K562 (cell line): ENCODE results near the gene KIAA1614. TPM values are rescaled to one million over a fixed set of nuclear protein-coding genes. Genes with fewer than 3 reads are reported as not detected.

Experiments used
- ATAC-seq: fragments of 200-7000 bp; cut with Tn5 transposase; 3 replicates; pipeline ENCODE4 v1.9.1; 2020; ENCODE audit warnings: moderate library complexity
- BruUV-seq: library from RNA; stranded (reverse); fragments of 400-500 nt; replicated peaks from 2 replicates; lab custom pipeline; 2021; lab: Mats Ljungman, UMichigan
- CTCF ChIA-PET: fragments of 300-600 bp; formaldehyde crosslinking; extraction: SDS; loops from one replicate; lab custom pipeline; 2021; ENCODE audit warnings: low intra/inter-chr PET ratio; lab: Yijun Ruan, JAX
- POLR2A ChIA-PET: fragments of 300-600, 350-650 bp; sonication (Branson Sonifier 250); formaldehyde crosslinking; extraction: SDS; loops from one replicate; lab custom pipeline; 2021; ENCODE audit warnings: antibody characterized with exemption, inconsistent platforms; lab: Yijun Ruan, JAX
- DNase-seq, 4 experiments: peaks; one replicate each; pipeline versions ENCODE4 v3.0.0 to v3.0.0-alpha.2; 2011 to 2018; ENCODE audit warnings: low spot score in 3 of 4, mixed read lengths in 3 of 4; ENCODE audit errors: extremely low read depth in 1 of 4
- FAIRE-seq: peaks from 2 replicates; lab custom pipeline; 2011; peaks lifted over from hg19 to GRCh38; lab: Jason Lieb, UNC
- H2AFZ ChIP-seq: 2 replicates; pipeline ENCODE4 v1.6.0; 2011; ENCODE audit warnings: low read depth, low read length, control low read depth, inconsistent platforms
- H3K27ac ChIP-seq: fragments of 200-600 bp; 3 replicates; pipeline ENCODE4 v1.8.0; 2011; ENCODE audit warnings: low read depth, mild to moderate bottlenecking, control low read depth, inconsistent platforms, low read length, moderate library complexity, mixed read lengths; ENCODE audit errors: extremely low read depth
- H3K27me3 ChIP-seq, 2 experiments: fragments of 300-600 bp in 1 of 2; 2 replicates in 1 of 2; 3 replicates in 1 of 2; pipeline versions ENCODE4 v1.6.0 to v1.8.0; 2011; ENCODE audit warnings: inconsistent platforms in 2 of 2, low read length in 2 of 2, mild to moderate bottlenecking in 1 of 2, mixed read lengths in 1 of 2, moderate library complexity in 1 of 2; ENCODE audit not compliant: control insufficient read depth in 2 of 2, insufficient read depth in 2 of 2
- H3K36me3 ChIP-seq: fragments of 300-600 bp; 3 replicates; pipeline ENCODE4 v1.8.0; 2011; ENCODE audit warnings: mild to moderate bottlenecking, low read length, inconsistent platforms; ENCODE audit not compliant: control insufficient read depth, insufficient read depth
- H3K4me1 ChIP-seq, 2 experiments: fragments of 200-600 bp in 1 of 2; replicated peaks in 1 of 2; 2 replicates in 1 of 2; 3 replicates in 1 of 2; pipeline versions ENCODE4 v1.5.1 to v1.8.0; 2011; ENCODE audit warnings: inconsistent platforms in 2 of 2, low read length in 2 of 2, mild to moderate bottlenecking in 1 of 2, mixed read lengths in 1 of 2, moderate library complexity in 1 of 2; ENCODE audit not compliant: control insufficient read depth in 2 of 2, insufficient read depth in 2 of 2
- H3K4me2 ChIP-seq: 2 replicates; pipeline ENCODE4 v1.6.1; 2011; ENCODE audit warnings: low read length, control low read depth, inconsistent platforms, mixed read lengths; ENCODE audit not compliant: insufficient read depth
- H3K4me3 ChIP-seq: fragments of 200-600 bp; sonication (generic), shearing (Covaris generic); 2 replicates; pipeline ENCODE4 v1.5.1; 2016; ENCODE audit warnings: control low read depth, inconsistent platforms
- H3K79me2 ChIP-seq: fragments of 200-600 bp; 3 replicates; pipeline ENCODE4 v1.8.0; 2011; ENCODE audit warnings: low read length, inconsistent platforms; ENCODE audit not compliant: control insufficient read depth, insufficient read depth
- H3K9ac ChIP-seq, 2 experiments: 2 replicates each; pipeline versions ENCODE4 v1.6.0 to v1.6.1; 2011; ENCODE audit warnings: low read depth in 2 of 2, low read length in 2 of 2, control low read depth in 1 of 2, inconsistent platforms in 1 of 2, mild to moderate bottlenecking in 1 of 2, mixed read lengths in 1 of 2; ENCODE audit not compliant: insufficient read depth in 1 of 2
- H3K9me1 ChIP-seq: one replicate; pipeline ENCODE4 v1.6.0; 2011; ENCODE audit warnings: inconsistent platforms, mild to moderate bottlenecking, low read length, moderate library complexity; ENCODE audit not compliant: control insufficient read depth, insufficient read depth
- H3K9me3 ChIP-seq: replicated peaks from 2 replicates; pipeline ENCODE4 v1.5.1; 2011; ENCODE audit warnings: low read depth, low read length, inconsistent platforms; ENCODE audit not compliant: control insufficient read depth, insufficient read depth
- H4K20me1 ChIP-seq: replicated peaks from 2 replicates; pipeline ENCODE4 v1.6.1; 2011; ENCODE audit warnings: low read length, inconsistent platforms, mixed read lengths; ENCODE audit not compliant: control insufficient read depth, insufficient read depth
- ZBTB33 ChIP-seq: sonication (generic); formaldehyde crosslinking; IDR thresholded peaks from 2 replicates; pipeline ENCODE4 v1.8.1; 2023; ENCODE audit warnings: mild to moderate bottlenecking, missing genetic modification reagents
- ZNF143 ChIP-seq: sonication (generic); formaldehyde crosslinking; IDR thresholded peaks from 2 replicates; pipeline ENCODE4 v1.9.0; 2022; ENCODE audit warnings: mild to moderate bottlenecking, missing genetic modification reagents
- WGBS: fragments of 100-300 bp; shearing (Covaris generic); methylation state at CpG from one replicate; pipeline ENCODE4 v1.1.6; 2016; ENCODE audit warnings: low coverage, mixed read lengths; ENCODE audit not compliant: insufficient coverage; ENCODE audit errors: missing lambda C conversion rate; 5-methylcytosine and 5-hydroxymethylcytosine counted together
- in situ Hi-C: fragments of 300-500 bp; cut with MboI; formaldehyde crosslinking; loops from 4 replicates; pipeline ENCODE4 v1.15.0; 2018; ENCODE audit warnings: inconsistent platforms, mixed read lengths
- intact Hi-C: fragments of 100-400 bp; cut with micrococcal nuclease; formaldehyde crosslinking; loops from 2 replicates; pipeline ENCODE4 v1.14.2; 2022
- polyA plus RNA-seq, 8 experiments: library from polyadenylated mRNA; depleted of rRNA in 4 of 8; stranded (reverse) in 5 of 8; unstranded in 3 of 8; fragments of >200 nt; fragmentation: Nextera tagmentation in 2 of 8; fragmentation: Illumina TruSeq in 1 of 8; extraction: Ambion mirVana in 2 of 8; extraction: Trizol in 1 of 8; gene quantifications; 2 replicates each; pipeline versions ENCODE4 v1.2.1 to v1.2.3, GENCODE V29; 2011 to 2014; ENCODE audit warnings: inconsistent platforms in 1 of 8, missing spikeins in 1 of 8
- total RNA-seq, 7 experiments: library from RNA; depleted of rRNA in 6 of 7; stranded (reverse); fragments of >200 nt in 6 of 7; fragmentation: Illumina TruSeq in 2 of 7; extraction: Trizol in 2 of 7; gene quantifications; 2 replicates each; pipeline versions ENCODE4 v1.2.1 to v1.2.3, GENCODE V29; 2011 to 2021; ENCODE audit warnings: low replicate concordance in 1 of 7

KIAA1614 gene
- total and polyA plus RNA-seq, 9 of the 15 experiments (the other 6 are each of a cell fraction or from before 2014, with no cell fraction given): 0.01 to 1.1 (median 0.15) TPM; not detected in 1

DNA sequence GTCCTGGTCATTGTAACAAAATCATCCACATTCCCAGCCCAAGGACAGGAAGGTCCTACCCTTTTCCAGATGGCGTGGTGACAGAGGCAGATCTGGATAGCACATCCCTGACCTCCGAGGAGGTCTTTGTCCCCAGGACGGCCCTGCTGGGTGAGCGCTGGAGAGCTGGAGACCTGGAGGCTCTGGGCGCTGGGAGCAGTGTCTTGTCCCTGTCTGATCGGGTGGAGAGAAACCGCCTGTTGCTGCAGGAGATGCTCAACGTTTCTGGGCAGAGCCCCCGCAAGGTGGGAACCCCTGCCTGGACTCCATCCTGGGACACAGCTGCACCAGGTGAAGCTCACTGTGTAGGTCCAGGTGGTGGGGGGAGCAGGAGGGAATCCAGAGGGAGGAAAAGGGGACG is 4.1 kb downstream of the KIAA1614 start:
- Histone ChIP-seq H4K20me1 (no peaks in the 10 kb centered on the region), H3K9ac (no peak overlapping the region), H3K4me2 (no peak overlapping the region)

More for the DNA sequence above, 4.1 kb downstream of the KIAA1614 start:
- TF ChIP-seq ZNF143 (CRISPR knock-in tag) (no peak), ZBTB33 (CRISPR knock-in tag) (0 out of 2 replicates have a peak, but pooled peaks have one; percentile 2)
- CTCF ChIA-PET: no interaction called here
- DNase-seq (no peak), ATAC-seq (no peak), FAIRE-seq (no peak)
- Histone ChIP-seq H3K9me3 (no peaks in the 10 kb centered on the region), H3K79me2 (no peaks in the 10 kb centered on the region), H3K9me1 (no peaks in the 10 kb centered on the region), H3K27ac (no peak overlapping the region), H2AFZ (no peak overlapping the region), H3K27me3 (no peaks in the 10 kb centered on the region; a peak in 1 of 5 replicates), H3K36me3 (no peaks in the 10 kb centered on the region), H3K4me1 (peaks cover 13 to 30% of the 10 kb centered on the region in 2 experiments; a peak in 4 of 5 replicates), H3K4me3 (no peak overlapping the region)
- 47% methylated on average over 9 of the region's 10 CpGs for WGBS
- no TSS peak for BruUV-seq
- POLR2A ChIA-PET: no interaction called here
- intact Hi-C loops: no loop called here
- in situ Hi-C loops: no loop called here
